Liver (tissue), 9 donors: Measurements from ENCODE around the gene IL10. TPM values are rescaled to one million over a fixed set of nuclear protein-coding genes. Genes with fewer than 3 reads are reported as not detected.

Source experiments
- DNase-seq: peaks from one replicate; pipeline ENCODE4 v3.0.0-alpha.2; 2017; ENCODE audit warnings: low spot score
- H3K27ac ChIP-seq, 2 donors: one replicate each; pipeline ENCODE4 v1.7.0; 2013; ENCODE audit warnings: inconsistent platforms in 2 of 2, low read length in 2 of 2, control low read depth in 1 of 2, low read depth in 1 of 2, mild to moderate bottlenecking in 1 of 2
- H3K27me3 ChIP-seq, 4 donors: one replicate each; pipeline versions ENCODE4 v1.6.1 to v1.7.0; 2013; ENCODE audit warnings: low read length in 3 of 4, inconsistent platforms in 1 of 4, mild to moderate bottlenecking in 1 of 4, moderate library complexity in 1 of 4; ENCODE audit not compliant: control insufficient read depth in 4 of 4, insufficient read depth in 4 of 4
- H3K36me3 ChIP-seq, 4 donors: one replicate each; pipeline versions ENCODE4 v1.6.1 to v1.7.0; 2013; ENCODE audit warnings: low read length in 3 of 4, mild to moderate bottlenecking in 3 of 4, low read depth in 1 of 4, moderate library complexity in 1 of 4; ENCODE audit not compliant: control insufficient read depth in 4 of 4, insufficient read depth in 3 of 4
- H3K4me1 ChIP-seq, 4 donors: one replicate each; pipeline versions ENCODE4 v1.6.1 to v1.7.0; 2013; ENCODE audit warnings: low read length in 3 of 4, mild to moderate bottlenecking in 3 of 4, moderate library complexity in 1 of 4; ENCODE audit not compliant: control insufficient read depth in 4 of 4, insufficient read depth in 4 of 4
- H3K4me3 ChIP-seq, 3 donors: one replicate each; pipeline versions ENCODE4 v1.6.1 to v1.7.0; 2013; ENCODE audit warnings: low read length in 3 of 3, control low read depth in 1 of 3, low read depth in 1 of 3, mild to moderate bottlenecking in 1 of 3
- H3K9ac ChIP-seq, 2 donors: one replicate each; pipeline ENCODE4 v1.7.0; 2013; ENCODE audit warnings: low read length in 2 of 2, mild to moderate bottlenecking in 2 of 2, moderate library complexity in 2 of 2, control low read depth in 1 of 2, low read depth in 1 of 2
- H3K9me3 ChIP-seq, 4 donors: one replicate each; pipeline versions ENCODE4 v1.6.1 to v1.7.0; 2013; ENCODE audit warnings: low read length in 3 of 4; ENCODE audit not compliant: control insufficient read depth in 4 of 4
- EGR1 ChIP-seq, 2 donors: IDR thresholded peaks; 2 replicates each; pipeline ENCODE4 v1.6.1; 2016 to 2018; ENCODE audit warnings: antibody characterized with exemption in 2 of 2, low read depth in 2 of 2
- FOXA1 ChIP-seq: IDR thresholded peaks from 2 replicates; pipeline ENCODE4 v1.6.1; 2016; ENCODE audit warnings: antibody characterized with exemption
- FOXA2 ChIP-seq: IDR thresholded peaks from 2 replicates; pipeline ENCODE4 v1.6.1; 2016; ENCODE audit warnings: antibody characterized with exemption
- GABPA ChIP-seq, 2 donors: IDR thresholded peaks in 1 of 2; conservative IDR thresholded peaks in 1 of 2; 2 replicates each; pipeline ENCODE4 v1.6.1; 2016; ENCODE audit warnings: antibody characterized with exemption in 2 of 2, mild to moderate bottlenecking in 1 of 2, moderate library complexity in 1 of 2
- HNF4A ChIP-seq, 2 donors: conservative IDR thresholded peaks; 2 replicates each; pipeline ENCODE4 v1.6.1; 2016; ENCODE audit warnings: antibody characterized with exemption in 2 of 2, mild to moderate bottlenecking in 2 of 2
- HNF4G ChIP-seq: IDR thresholded peaks from 2 replicates; pipeline ENCODE4 v1.6.1; 2016; ENCODE audit warnings: antibody characterized with exemption
- JUND ChIP-seq, 2 donors: IDR thresholded peaks; 2 replicates each; pipeline ENCODE4 v1.6.1; 2016; ENCODE audit warnings: antibody characterized with exemption in 2 of 2
- NR2F2 ChIP-seq: IDR thresholded peaks from 2 replicates; pipeline ENCODE4 v1.6.1; 2016; ENCODE audit warnings: antibody characterized with exemption
- RAD21 ChIP-seq, 2 donors: IDR thresholded peaks; 2 replicates each; pipeline ENCODE4 v1.6.1; 2016; ENCODE audit warnings: antibody characterized with exemption in 2 of 2, mild to moderate bottlenecking in 2 of 2
- RXRA ChIP-seq, 2 donors: IDR thresholded peaks; 2 replicates each; pipeline ENCODE4 v1.6.1; 2017 to 2018; ENCODE audit warnings: antibody characterized with exemption in 2 of 2, mild to moderate bottlenecking in 1 of 2
- SP1 ChIP-seq: IDR thresholded peaks from 2 replicates; pipeline ENCODE4 v1.6.1; 2018; ENCODE audit warnings: antibody characterized with exemption, mild to moderate bottlenecking
- TAF1 ChIP-seq: conservative IDR thresholded peaks from 2 replicates; pipeline ENCODE4 v1.6.1; 2016; ENCODE audit warnings: antibody characterized with exemption, mild to moderate bottlenecking
- YY1 ChIP-seq: IDR thresholded peaks from 2 replicates; pipeline ENCODE4 v1.6.1; 2016; ENCODE audit warnings: antibody characterized with exemption, mild to moderate bottlenecking
- WGBS: extraction: QIAGEN DNeasy Blood & Tissue Kit; methylation state at CpG from one replicate; pipeline ENCODE4 v1.1.7; 2013; 5-methylcytosine and 5-hydroxymethylcytosine counted together
- polyA plus RNA-seq, 2 donors: library from polyadenylated mRNA; stranded (reverse) in 1 of 2; unstranded in 1 of 2; fragments of 200-250 nt in 1 of 2; fragments of >200 nt in 1 of 2; fragmentation: Nextera tagmentation in 1 of 2; extraction: Ambion mirVana in 1 of 2; gene quantifications; one replicate each; pipeline versions ENCODE4 v1.2.1 to v1.2.3, GENCODE V29; 2013 to 2015
- total RNA-seq, 2 donors: library from RNA; depleted of rRNA; stranded (reverse); fragments of >200 nt; gene quantifications; one replicate each; pipeline ENCODE4 v1.2.3, GENCODE V29; 2014
- TF ChIP-seq, protein P1 (sequence below): IDR thresholded peaks from 2 replicates; pipeline ENCODE4 v1.6.1; 2016; ENCODE audit warnings: antibody characterized with exemption
- TF ChIP-seq, protein P2 (sequence below): IDR thresholded peaks from 2 replicates; pipeline ENCODE4 v1.6.1; 2016; ENCODE audit warnings: antibody characterized with exemption
- TF ChIP-seq, protein P3 (sequence below): IDR thresholded peaks from 2 replicates; pipeline ENCODE4 v1.6.1; 2016; ENCODE audit warnings: antibody characterized with exemption
- TF ChIP-seq, protein P4 (sequence below): IDR thresholded peaks from 2 replicates; pipeline ENCODE4 v1.6.1; 2016; ENCODE audit warnings: antibody characterized with exemption, mild to moderate bottlenecking
- TF ChIP-seq, protein P5 (sequence below): fragments of 150-350 bp; IDR thresholded peaks from 2 replicates; pipeline ENCODE4 v1.5.1; 2017; ENCODE audit warnings: improper control_type of control experiment, low read depth, low read length; ENCODE audit not compliant: missing input control
- donor health status: healthy.
- donor health status: healthy.
- donor health status: healthy.
- donor health status: healthy.
- donor health status: healthy.

IL10 gene
- total and polyA plus RNA-seq, 4 donors: 0.23 to 1.4 (median 0.59) TPM

DNA sequence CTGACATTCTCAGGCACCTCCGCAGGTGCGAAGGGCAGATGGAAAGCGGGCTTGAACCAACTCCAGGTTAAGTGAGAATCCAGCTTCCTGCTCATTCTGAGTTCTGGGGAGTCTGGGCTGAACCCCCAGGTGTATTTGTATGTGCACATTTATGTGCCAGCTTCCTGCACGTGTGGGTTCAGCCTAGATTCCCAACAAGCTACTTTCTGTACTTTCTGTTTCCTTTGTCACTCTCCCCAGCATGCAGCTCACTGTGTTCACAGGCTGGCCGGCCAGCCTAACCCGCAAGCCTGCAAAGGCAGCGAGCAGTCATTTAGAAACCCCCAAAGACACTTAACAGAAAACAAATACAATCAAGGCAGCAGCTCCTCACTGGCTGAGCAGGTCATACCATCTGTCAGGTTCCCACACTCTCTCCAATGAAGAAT is 3.0 kb downstream of the IL10 start:
- H3K27me3 ChIP-seq: no peaks in the 10 kb centered on the region
- no peak for TF ChIP-seq TAF1
- TF ChIP-seq RXRA (IDR thresholded peaks at IDR 0.05): no peak
- no peak for TF ChIP-seq GABPA (IDR thresholded peaks at IDR 0.05 in 1 of 2, conservative IDR thresholded peaks at IDR 0.05 in 1 of 2)
- TF ChIP-seq FOXA1: no peak
- no peak for TF ChIP-seq HNF4G
- TF ChIP-seq, protein P1, sequence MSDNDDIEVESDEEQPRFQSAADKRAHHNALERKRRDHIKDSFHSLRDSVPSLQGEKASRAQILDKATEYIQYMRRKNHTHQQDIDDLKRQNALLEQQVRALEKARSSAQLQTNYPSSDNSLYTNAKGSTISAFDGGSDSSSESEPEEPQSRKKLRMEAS: no peak
- TF ChIP-seq JUND (IDR thresholded peaks at IDR 0.05): no peak
- no peak for TF ChIP-seq FOXA2
- TF ChIP-seq, protein P2, sequence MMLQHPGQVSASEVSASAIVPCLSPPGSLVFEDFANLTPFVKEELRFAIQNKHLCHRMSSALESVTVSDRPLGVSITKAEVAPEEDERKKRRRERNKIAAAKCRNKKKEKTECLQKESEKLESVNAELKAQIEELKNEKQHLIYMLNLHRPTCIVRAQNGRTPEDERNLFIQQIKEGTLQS: no peak
- no peak for TF ChIP-seq RAD21 (IDR thresholded peaks at IDR 0.05)
- TF ChIP-seq YY1: no peak
- TF ChIP-seq, protein P3, sequence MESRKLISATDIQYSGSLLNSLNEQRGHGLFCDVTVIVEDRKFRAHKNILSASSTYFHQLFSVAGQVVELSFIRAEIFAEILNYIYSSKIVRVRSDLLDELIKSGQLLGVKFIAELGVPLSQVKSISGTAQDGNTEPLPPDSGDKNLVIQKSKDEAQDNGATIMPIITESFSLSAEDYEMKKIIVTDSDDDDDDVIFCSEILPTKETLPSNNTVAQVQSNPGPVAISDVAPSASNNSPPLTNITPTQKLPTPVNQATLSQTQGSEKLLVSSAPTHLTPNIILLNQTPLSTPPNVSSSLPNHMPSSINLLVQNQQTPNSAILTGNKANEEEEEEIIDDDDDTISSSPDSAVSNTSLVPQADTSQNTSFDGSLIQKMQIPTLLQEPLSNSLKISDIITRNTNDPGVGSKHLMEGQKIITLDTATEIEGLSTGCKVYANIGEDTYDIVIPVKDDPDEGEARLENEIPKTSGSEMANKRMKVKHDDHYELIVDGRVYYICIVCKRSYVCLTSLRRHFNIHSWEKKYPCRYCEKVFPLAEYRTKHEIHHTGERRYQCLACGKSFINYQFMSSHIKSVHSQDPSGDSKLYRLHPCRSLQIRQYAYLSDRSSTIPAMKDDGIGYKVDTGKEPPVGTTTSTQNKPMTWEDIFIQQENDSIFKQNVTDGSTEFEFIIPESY: no peak
- TF ChIP-seq HNF4A (conservative IDR thresholded peaks at IDR 0.05): no peak
- TF ChIP-seq, protein P4, sequence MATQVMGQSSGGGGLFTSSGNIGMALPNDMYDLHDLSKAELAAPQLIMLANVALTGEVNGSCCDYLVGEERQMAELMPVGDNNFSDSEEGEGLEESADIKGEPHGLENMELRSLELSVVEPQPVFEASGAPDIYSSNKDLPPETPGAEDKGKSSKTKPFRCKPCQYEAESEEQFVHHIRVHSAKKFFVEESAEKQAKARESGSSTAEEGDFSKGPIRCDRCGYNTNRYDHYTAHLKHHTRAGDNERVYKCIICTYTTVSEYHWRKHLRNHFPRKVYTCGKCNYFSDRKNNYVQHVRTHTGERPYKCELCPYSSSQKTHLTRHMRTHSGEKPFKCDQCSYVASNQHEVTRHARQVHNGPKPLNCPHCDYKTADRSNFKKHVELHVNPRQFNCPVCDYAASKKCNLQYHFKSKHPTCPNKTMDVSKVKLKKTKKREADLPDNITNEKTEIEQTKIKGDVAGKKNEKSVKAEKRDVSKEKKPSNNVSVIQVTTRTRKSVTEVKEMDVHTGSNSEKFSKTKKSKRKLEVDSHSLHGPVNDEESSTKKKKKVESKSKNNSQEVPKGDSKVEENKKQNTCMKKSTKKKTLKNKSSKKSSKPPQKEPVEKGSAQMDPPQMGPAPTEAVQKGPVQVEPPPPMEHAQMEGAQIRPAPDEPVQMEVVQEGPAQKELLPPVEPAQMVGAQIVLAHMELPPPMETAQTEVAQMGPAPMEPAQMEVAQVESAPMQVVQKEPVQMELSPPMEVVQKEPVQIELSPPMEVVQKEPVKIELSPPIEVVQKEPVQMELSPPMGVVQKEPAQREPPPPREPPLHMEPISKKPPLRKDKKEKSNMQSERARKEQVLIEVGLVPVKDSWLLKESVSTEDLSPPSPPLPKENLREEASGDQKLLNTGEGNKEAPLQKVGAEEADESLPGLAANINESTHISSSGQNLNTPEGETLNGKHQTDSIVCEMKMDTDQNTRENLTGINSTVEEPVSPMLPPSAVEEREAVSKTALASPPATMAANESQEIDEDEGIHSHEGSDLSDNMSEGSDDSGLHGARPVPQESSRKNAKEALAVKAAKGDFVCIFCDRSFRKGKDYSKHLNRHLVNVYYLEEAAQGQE: no peak
- no peak for TF ChIP-seq EGR1 (IDR thresholded peaks at IDR 0.05; ENCODE audit: low read depth in 2 of 2)
- H3K9ac ChIP-seq: no peak overlapping the region
- no peaks in the 10 kb centered on the region for H3K9me3 ChIP-seq
- WGBS: 82% methylated on average over 7 of the region's 7 CpGs
- H3K4me3 ChIP-seq: no peak overlapping the region
- no peak overlapping the region for H3K27ac ChIP-seq
- H3K36me3 ChIP-seq: no peaks in the 10 kb centered on the region
- peaks cover 0 to 2% (median under 1%) of the 10 kb centered on the region in 4 donors for H3K4me1 ChIP-seq
- no peak for DNase-seq

DNA sequence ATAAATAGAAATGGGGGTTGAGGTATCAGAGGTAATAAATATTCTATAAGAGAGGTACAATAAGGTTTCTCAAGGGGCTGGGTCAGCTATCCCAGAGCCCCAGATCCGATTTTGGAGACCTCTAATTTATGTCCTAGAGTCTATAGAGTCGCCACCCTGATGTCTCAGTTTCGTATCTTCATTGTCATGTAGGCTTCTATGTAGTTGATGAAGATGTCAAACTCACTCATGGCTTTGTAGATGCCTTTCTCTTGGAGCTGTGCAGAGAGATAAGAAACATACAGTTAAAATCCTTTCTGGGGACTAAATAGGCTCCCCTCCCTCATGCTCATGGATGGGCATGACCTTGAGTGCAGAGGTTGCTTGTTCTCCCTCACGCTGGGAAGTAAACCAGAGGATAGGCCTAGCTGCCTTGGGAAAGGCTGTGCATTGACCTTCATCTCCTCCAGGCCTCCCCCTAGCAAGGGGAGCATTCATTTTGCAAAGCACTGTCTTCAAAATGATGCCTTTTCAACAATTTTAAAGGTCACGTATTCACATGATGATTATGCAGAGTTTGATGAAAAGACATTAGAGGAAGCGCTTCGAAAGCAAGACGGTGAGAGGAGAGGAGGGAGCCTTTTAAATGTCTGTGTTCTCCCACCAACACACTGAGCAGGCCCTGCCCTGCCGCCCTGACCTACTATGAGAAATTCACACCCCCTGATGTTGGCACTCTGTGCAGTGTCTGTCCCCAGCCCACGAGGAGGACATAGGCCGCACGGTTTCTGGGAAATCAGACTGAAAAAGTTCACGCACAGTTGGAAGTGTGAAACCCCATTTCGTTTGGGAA is 3.6 kb downstream of the IL10 start:
- H3K4me1 ChIP-seq: peaks cover 0 to 2% (median under 1%) of the 10 kb centered on the region in 4 donors
- no peak overlapping the region for H3K27ac ChIP-seq
- WGBS: 81% methylated on average over 14 of the region's 14 CpGs
- no peaks in the 10 kb centered on the region for H3K27me3 ChIP-seq
- no peaks in the 10 kb centered on the region for H3K36me3 ChIP-seq
- H3K4me3 ChIP-seq: no peak overlapping the region
- no peak overlapping the region for H3K9ac ChIP-seq
- TF ChIP-seq HNF4A (conservative IDR thresholded peaks at IDR 0.05): no peak
- TF ChIP-seq, protein P5, sequence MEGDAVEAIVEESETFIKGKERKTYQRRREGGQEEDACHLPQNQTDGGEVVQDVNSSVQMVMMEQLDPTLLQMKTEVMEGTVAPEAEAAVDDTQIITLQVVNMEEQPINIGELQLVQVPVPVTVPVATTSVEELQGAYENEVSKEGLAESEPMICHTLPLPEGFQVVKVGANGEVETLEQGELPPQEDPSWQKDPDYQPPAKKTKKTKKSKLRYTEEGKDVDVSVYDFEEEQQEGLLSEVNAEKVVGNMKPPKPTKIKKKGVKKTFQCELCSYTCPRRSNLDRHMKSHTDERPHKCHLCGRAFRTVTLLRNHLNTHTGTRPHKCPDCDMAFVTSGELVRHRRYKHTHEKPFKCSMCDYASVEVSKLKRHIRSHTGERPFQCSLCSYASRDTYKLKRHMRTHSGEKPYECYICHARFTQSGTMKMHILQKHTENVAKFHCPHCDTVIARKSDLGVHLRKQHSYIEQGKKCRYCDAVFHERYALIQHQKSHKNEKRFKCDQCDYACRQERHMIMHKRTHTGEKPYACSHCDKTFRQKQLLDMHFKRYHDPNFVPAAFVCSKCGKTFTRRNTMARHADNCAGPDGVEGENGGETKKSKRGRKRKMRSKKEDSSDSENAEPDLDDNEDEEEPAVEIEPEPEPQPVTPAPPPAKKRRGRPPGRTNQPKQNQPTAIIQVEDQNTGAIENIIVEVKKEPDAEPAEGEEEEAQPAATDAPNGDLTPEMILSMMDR: no peak
- TF ChIP-seq HNF4G: no peak
- TF ChIP-seq RXRA (IDR thresholded peaks at IDR 0.05): no peak
- TF ChIP-seq, protein P2: no peak
- no peak for TF ChIP-seq TAF1
- no peak for TF ChIP-seq EGR1 (IDR thresholded peaks at IDR 0.05; ENCODE audit: low read depth in 2 of 2)
- TF ChIP-seq YY1: no peak
- no peak for TF ChIP-seq RAD21 (IDR thresholded peaks at IDR 0.05)
- no peak for TF ChIP-seq FOXA2
- no peak for TF ChIP-seq SP1
- no peak for TF ChIP-seq NR2F2
- TF ChIP-seq, protein P3: no peak
- TF ChIP-seq, protein P1: no peak
- H3K9me3 ChIP-seq: peaks cover 0 to 2% (median 0%) of the 10 kb centered on the region in 4 donors
- no peak for DNase-seq
